Measurements from ENCODE around the gene PTK7.

- TF ChIP-seq YY1 (IDR thresholded peaks at IDR 0.05; ENCODE audit: insufficient read depth, insufficient read length) (no peak), ZNF274 (IDR thresholded peaks at IDR 0.05; ENCODE audit: low read depth, low read length) (no peak)
These were observed 131.2 kb downstream of the PTK7 start for GRCh38 chr6:43207286-43207685.
